Measurements from ENCODE around the gene GIPC1. TPM values are rescaled to one million over a fixed set of nuclear protein-coding genes. Genes with fewer than 3 reads are reported as not detected.
"Not testable (repeated sequence)": the region's sequence is repeated elsewhere in the genome, so short reads cannot be mapped to it uniquely, and the experiment has no call there.

Gene GIPC1, protein sequence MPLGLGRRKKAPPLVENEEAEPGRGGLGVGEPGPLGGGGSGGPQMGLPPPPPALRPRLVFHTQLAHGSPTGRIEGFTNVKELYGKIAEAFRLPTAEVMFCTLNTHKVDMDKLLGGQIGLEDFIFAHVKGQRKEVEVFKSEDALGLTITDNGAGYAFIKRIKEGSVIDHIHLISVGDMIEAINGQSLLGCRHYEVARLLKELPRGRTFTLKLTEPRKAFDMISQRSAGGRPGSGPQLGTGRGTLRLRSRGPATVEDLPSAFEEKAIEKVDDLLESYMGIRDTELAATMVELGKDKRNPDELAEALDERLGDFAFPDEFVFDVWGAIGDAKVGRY
- 155 and 169 TPM in 2 replicates for total RNA-seq

DNA sequence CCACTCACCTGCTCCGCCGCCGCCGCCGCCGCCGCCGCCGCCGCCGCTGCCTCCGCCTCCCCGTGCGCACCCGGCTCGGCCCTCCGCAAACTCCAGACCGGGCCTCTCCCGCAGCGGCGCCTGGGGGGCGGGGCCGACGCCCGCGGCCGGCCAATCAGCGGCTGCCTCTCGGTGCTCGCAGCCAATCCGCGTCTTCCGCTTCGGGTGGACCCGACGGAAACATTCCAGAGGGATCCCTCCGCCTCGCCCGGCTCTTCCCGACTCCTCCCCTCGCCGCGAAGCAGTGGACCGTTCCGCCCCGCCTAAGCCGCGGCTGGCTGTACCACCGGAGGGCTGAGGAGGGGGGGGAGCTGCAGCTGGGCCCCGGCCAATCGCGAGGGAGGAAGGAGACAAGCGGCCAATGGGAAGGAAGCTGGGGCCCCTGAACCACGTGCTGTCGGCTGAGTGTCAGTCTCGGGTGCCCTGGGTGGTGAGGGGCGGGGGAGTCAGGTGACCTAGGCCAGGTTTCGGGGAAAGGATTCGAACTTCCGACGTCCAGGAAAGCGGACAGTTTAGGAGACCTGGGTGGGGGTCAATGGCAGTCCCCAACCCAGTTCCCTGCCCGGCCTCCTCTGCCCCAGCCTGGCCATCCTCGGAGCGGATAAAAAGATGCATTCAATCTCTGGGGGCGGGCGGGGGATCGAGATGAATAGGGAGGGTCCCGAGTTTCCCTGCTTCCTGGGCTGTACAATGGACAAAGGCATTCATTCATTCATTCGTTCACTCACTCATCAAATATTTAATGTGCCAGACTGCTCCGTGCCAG, at the start of gene GIPC1:
GIPC1 (minus strand) TSS at position 99 of the 805 bp plus-strand sequence. CDS start 13,151 bp downstream, outside the sequence.
- TF ChIP-seq, protein P1, sequence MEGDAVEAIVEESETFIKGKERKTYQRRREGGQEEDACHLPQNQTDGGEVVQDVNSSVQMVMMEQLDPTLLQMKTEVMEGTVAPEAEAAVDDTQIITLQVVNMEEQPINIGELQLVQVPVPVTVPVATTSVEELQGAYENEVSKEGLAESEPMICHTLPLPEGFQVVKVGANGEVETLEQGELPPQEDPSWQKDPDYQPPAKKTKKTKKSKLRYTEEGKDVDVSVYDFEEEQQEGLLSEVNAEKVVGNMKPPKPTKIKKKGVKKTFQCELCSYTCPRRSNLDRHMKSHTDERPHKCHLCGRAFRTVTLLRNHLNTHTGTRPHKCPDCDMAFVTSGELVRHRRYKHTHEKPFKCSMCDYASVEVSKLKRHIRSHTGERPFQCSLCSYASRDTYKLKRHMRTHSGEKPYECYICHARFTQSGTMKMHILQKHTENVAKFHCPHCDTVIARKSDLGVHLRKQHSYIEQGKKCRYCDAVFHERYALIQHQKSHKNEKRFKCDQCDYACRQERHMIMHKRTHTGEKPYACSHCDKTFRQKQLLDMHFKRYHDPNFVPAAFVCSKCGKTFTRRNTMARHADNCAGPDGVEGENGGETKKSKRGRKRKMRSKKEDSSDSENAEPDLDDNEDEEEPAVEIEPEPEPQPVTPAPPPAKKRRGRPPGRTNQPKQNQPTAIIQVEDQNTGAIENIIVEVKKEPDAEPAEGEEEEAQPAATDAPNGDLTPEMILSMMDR (IDR thresholded peaks at IDR 0.05; ENCODE audit: insufficient read depth, low read depth, low read length) = no peak
- H3K4me3 ChIP-seq (ENCODE audit: low read depth, low read length) = peak within 1 kb of the TSS; percentile 83
- DNase-seq (ENCODE audit: low read depth) = peak; percentile 100

DNA sequence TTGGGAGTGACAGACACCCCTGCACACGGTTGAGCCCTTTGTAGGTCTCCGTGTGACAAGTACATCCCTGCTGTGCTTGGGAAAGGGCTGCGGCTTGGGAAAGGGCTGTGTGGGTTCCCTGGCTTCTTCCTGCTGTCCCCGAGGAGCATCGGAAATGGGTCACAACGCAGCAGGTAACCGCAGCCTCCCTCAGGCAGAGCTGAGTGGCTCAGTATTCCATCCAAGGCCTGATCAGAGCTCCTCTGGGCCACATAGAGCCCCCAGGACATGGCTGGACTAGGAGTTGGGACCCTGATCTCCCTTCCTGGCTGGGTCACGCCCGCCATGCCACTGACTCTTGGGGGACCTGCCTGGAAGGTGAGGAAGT, 49.8 kb upstream of the GIPC1 start:
- H3K4me3 ChIP-seq (ENCODE audit: low read depth, low read length) = no peak overlapping the region
- TF ChIP-seq, protein P1 (IDR thresholded peaks at IDR 0.05; ENCODE audit: insufficient read depth, low read depth, low read length) = no peak
- DNase-seq (ENCODE audit: low read depth) = no peak

DNA sequence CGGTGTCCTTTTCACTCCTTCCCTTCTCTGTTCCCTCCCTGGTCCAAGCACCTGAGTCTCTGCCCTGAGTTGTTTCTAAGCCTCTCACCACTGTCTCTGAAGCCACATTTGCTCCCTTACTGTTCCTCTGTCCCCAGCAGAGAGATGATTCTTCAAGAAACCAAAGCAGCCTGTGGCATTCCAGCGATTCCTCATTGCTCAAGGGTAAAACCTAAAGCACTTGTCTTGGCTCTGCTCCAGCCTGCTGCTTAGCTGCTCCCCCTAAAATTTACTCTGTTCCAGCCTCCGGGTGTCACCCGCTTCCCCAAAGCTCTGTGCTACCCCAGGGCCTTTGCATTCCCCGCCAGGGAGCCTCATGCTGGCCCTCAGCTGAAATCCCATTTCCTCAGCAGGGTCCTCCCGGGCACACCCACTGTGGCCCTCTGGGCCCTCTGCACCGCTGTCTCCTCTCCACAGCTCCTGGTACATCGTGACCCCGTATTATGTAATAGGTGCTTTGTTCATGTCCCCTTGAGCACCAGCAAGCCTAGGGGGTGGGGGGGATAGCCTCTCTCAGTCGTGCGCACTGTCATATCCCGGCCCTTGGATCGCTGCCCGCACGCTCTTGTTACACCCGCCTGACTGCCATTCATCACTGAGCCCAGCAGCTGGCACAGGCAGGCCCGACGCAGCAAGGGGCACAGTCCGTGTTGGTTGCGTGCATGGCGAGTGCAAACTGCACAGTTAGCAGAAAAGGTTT, 49.2 kb upstream of the GIPC1 start:
- DNase-seq (ENCODE audit: low read depth) = peak; percentile 14
- TF ChIP-seq, protein P1 (IDR thresholded peaks at IDR 0.05; ENCODE audit: insufficient read depth, low read depth, low read length) = no peak
- no peak overlapping the region for H3K4me3 ChIP-seq (ENCODE audit: low read depth, low read length)

DNA sequence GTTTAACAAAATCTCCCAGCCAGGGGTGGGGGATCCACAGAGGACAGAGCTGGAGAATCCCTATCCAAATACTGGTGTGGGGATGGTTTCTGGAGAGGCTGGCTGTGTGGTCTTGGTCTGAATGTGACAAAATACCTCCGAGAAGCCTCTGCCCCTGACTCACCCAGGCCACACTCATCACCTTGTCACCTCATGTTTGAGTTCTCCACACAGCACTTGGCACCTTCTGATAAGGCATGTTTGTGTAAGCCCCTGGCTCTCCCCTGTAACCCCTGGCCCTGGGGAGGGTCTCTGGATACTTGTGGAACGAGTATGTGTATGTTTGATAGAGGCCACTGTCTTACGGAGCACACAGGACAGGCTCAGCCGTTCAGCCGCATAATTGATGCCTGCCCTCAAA, 48.1 kb upstream of the GIPC1 start:
- no peak overlapping the region for H3K4me3 ChIP-seq (ENCODE audit: low read depth, low read length)
- TF ChIP-seq, protein P1 (IDR thresholded peaks at IDR 0.05; ENCODE audit: insufficient read depth, low read depth, low read length) = no peak
- no peak for DNase-seq (ENCODE audit: low read depth)

DNA sequence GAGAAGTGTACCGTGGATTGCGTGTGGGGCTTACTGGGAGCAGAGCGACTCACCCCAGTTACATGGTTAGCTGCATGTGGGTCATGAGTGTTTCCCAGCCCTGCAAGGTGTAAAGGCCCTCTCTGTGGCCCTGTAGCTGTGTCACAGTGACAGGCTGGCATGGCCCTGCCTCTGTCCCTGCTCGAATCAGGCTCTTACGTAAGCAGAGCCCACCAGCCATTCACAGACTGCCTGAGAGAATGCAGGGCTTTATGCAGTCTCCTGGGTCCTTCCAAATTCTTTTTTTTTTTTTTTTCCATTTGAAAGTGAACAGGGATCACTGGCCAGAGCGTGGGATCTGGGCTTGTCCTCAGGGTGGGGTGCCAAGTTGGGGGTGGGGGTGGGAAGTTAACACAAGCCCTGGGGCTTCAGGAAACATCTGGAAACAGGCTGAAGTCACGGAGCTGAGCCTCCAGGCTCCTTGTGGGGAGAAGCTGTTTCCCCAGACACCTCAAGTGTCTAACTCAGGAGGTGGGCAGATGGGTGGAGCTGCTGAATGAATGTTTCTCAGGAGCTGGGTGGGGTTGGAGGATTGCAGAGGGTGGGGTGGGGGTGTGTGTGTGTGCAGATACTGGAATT, 46.9 kb upstream of the GIPC1 start:
- TF ChIP-seq, protein P1 (IDR thresholded peaks at IDR 0.05; ENCODE audit: insufficient read depth, low read depth, low read length) = no peak
- peak; percentile 77 for DNase-seq (ENCODE audit: low read depth)
- no peak overlapping the region for H3K4me3 ChIP-seq (ENCODE audit: low read depth, low read length)

DNA sequence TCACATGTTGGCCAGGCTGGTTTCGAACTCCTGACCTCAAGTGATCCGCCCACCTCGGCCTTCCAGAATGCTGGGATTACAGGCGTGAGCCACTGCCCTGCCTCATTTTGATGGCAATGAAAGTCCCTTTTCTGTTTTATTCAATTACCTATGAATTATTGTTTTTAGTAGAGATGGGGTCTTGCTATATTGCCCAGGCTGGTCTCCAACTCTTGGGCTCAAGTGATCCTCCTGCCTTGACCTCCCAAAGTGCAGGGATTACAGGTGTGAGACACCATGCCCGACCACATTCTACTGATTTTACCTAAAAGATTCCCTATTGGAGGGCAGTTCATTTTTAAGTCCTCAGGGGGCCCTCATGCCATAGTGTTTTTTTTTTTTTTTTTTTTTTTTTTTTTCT, 46.1 kb upstream of the GIPC1 start:
- DNase-seq (ENCODE audit: low read depth); H3K4me3 ChIP-seq (ENCODE audit: low read depth, low read length): not testable (repeated sequence)
